Heart right ventricle (tissue), 16 donors: ENCODE measurements around the gene OXLD1. TPM values are rescaled to one million over a fixed set of nuclear protein-coding genes. Genes with fewer than 3 reads are reported as not detected.

Experiments used
- ATAC-seq, 8 donors: fragments of 200-7000 bp; cut with Tn5 transposase; one replicate each; pipeline ENCODE4 v1.9.1; 2020; ENCODE audit warnings: mild to moderate bottlenecking in 8 of 8, moderate library complexity in 8 of 8, moderate number of reproducible peaks in 1 of 8
- DNase-seq, 2 donors: peaks; one replicate each; pipeline ENCODE4 v3.0.0-alpha.2; 2020
- H3K27ac ChIP-seq, 10 donors: fragments of 200-600 bp; sonication (generic) in 2 of 10; one replicate each; pipeline versions ENCODE4 v1.5.0 to v1.8.0; 2020 to 2022; ENCODE audit warnings: mild to moderate bottlenecking in 3 of 10
- H3K27me3 ChIP-seq, 7 donors: fragments of 200-600 bp; one replicate each; pipeline ENCODE4 v1.8.0; 2021 to 2022; ENCODE audit warnings: mild to moderate bottlenecking in 2 of 7
- H3K36me3 ChIP-seq, 9 donors: fragments of 200-600 bp; sonication (generic) in 1 of 9; one replicate each; pipeline versions ENCODE4 v1.5.0 to v1.8.0; 2020 to 2022; ENCODE audit warnings: mild to moderate bottlenecking in 2 of 9
- H3K4me1 ChIP-seq, 9 donors: fragments of 200-600 bp; sonication (generic) in 1 of 9; one replicate each; pipeline versions ENCODE4 v1.5.0 to v1.8.0; 2020 to 2022; ENCODE audit warnings: mild to moderate bottlenecking in 4 of 9
- H3K4me3 ChIP-seq, 10 donors: fragments of 200-600 bp; sonication (generic) in 2 of 10; one replicate each; pipeline versions ENCODE4 v1.5.0 to v1.8.0; 2020 to 2022; ENCODE audit warnings: mild to moderate bottlenecking in 7 of 10, moderate library complexity in 2 of 10
- H3K9me3 ChIP-seq, 11 donors: fragments of 200-600 bp in 10 of 11; sonication (generic) in 2 of 11; one replicate each; pipeline versions ENCODE4 v1.5.0 to v1.8.0; 2013 to 2022; ENCODE audit warnings: mild to moderate bottlenecking in 2 of 11, control low read depth in 1 of 11, moderate library complexity in 1 of 11
- WGBS, 2 donors: extraction: QIAGEN DNeasy Blood & Tissue Kit; methylation state at CpG; one replicate each; pipeline ENCODE4 v1.1.7; 2013; ENCODE audit warnings: inconsistent platforms in 1 of 2; 5-methylcytosine and 5-hydroxymethylcytosine counted together
- intact Hi-C, 10 donors: fragments of 100-400 bp; cut with DNase I; formaldehyde crosslinking; loops; one replicate each; pipeline versions ENCODE4 v1.11.1 to v1.14.2; 2022
- polyA plus RNA-seq, 2 donors: library from polyadenylated mRNA; stranded (reverse); fragments of 200-250 nt; gene quantifications; one replicate each; pipeline ENCODE4 v1.2.3, GENCODE V29; 2013
- total RNA-seq, 10 donors: library from RNA; stranded (reverse); fragmentation: NEBNext Ultra II Directional in 3 of 10; extraction: Animal tissue kit (Norgen Biotek cat#: 25700) in 3 of 10; gene quantifications; one replicate each; pipeline versions ENCODE4 v1.2.1 to v1.2.4, GENCODE V29; 2021 to 2023
- TF ChIP-seq, protein P1 (sequence below), 9 donors: fragments of 200-600 bp; sonication (generic) in 2 of 9; IDR thresholded peaks; one replicate each; pipeline versions ENCODE4 v1.5.0 to v1.8.0; 2021 to 2022; ENCODE audit warnings: antibody characterized with exemption in 9 of 9, mild to moderate bottlenecking in 5 of 9, moderate library complexity in 1 of 9
- donor health status: Arrhythmogenic right ventricular cardiomyopathy.
- donor health status: ischemic (EF 13 %, LVEDD 7.1; RV severe dilation, severe dysfunction).
- donor health status: healthy with polysubstance abuse.
- donor health status: DM: no; HTN: yes; CAD: no.
- donor health status: DM: no; HTN: no; CAD: no.
- donor health status: ischemic (EF 25% LVEDD 6.9; RV normal size, moderate dysfunction).
- donor health status: ischemic (EF 25% LVEDD 5.7; RV mildly dilated, moderate dysfunction).
- donor health status: healthy.
- donor health status: DM: yes; HTN: yes; CAD: no.
- donor health status: Ischemic cardiomyopathy.
- donor health status: ischemic (EF 35%, LVEDD 5.7; RV mildly dilated, moderate dysfunction).
- donor health status: nonischemic (EF 11% LVEDD 7.7; RV severe dilation, severe dysfunction).
- donor health status: DM: yes; HTN: yes; CAD: no.
- donor health status: PGD.
- donor health status: ischemic (EF 29% LVEDD 5.4; RV normal size, mild dysfunction).
- donor health status: nonischemic (EF 23%, LVEDD 6.1; RV moderate dilation, normal function).

OXLD1 gene
- total and polyA plus RNA-seq, 12 donors: 12.6 to 51.8 (median 18.3) TPM

DNA sequence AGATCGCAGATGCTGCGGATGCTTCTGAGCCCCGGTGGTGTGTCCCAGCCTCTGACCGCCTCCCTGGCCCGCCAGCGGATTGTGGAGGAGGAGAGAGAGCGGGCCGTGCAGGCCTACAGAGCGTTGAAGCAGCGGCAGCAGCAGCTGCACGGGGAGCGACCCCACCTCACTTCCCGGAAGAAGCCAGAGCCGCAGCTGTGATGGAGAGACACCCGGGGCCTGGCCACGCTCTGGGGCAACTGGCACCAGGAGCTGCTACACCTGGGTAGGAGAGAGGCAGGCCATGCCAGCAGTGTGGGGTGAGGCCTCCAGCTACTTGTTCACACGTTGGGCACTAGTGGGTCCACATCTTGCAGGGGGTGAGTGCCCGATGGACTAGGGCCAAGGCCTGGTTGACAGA is 6.1 kb upstream of the OXLD1 start:
- TF ChIP-seq, protein P1, sequence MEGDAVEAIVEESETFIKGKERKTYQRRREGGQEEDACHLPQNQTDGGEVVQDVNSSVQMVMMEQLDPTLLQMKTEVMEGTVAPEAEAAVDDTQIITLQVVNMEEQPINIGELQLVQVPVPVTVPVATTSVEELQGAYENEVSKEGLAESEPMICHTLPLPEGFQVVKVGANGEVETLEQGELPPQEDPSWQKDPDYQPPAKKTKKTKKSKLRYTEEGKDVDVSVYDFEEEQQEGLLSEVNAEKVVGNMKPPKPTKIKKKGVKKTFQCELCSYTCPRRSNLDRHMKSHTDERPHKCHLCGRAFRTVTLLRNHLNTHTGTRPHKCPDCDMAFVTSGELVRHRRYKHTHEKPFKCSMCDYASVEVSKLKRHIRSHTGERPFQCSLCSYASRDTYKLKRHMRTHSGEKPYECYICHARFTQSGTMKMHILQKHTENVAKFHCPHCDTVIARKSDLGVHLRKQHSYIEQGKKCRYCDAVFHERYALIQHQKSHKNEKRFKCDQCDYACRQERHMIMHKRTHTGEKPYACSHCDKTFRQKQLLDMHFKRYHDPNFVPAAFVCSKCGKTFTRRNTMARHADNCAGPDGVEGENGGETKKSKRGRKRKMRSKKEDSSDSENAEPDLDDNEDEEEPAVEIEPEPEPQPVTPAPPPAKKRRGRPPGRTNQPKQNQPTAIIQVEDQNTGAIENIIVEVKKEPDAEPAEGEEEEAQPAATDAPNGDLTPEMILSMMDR (IDR thresholded peaks at IDR 0.05): no peak
- ATAC-seq: peak in 2 of 8 donors; percentile 4 to 12
- H3K27me3 ChIP-seq: no peaks in the 10 kb centered on the region
- H3K9me3 ChIP-seq: no peaks in the 10 kb centered on the region
- no peak for DNase-seq
- WGBS, 2 donors: 84 to 85% methylated on average over 18 of the region's 18 CpGs
- H3K4me1 ChIP-seq: peaks cover 0 to 15% (median 10%) of the 10 kb centered on the region in 9 donors
- intact Hi-C loops: no loop called here
- H3K27ac ChIP-seq: no peak overlapping the region
- no peak overlapping the region for H3K4me3 ChIP-seq
- H3K36me3 ChIP-seq: peaks cover 0 to 74% (median 6%) of the 10 kb centered on the region in 9 donors

DNA sequence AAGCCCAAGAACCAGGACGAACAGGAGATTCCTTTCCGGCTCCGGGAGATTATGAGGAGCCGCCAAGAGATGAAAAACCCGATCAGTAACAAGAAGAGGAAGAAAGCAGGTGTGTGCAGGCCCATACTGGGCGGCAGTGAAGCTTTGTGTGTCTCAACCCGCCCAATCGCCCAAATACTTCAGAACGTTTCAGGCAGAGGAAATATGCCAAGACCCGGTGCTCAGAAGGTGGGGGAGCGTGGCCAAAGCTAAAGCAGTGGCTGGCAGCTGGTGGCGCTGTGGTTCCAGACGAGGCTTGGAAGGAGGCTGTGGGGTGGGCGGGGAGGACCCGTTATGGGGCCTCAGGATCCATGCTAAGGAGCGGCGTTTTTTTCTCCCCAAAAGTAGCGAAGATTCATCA is 1.3 kb upstream of the OXLD1 start:
- TF ChIP-seq, protein P1 (IDR thresholded peaks at IDR 0.05): no peak
- 83 to 87% methylated on average over 18 of the region's 18 CpGs for WGBS, 2 donors

DNA sequence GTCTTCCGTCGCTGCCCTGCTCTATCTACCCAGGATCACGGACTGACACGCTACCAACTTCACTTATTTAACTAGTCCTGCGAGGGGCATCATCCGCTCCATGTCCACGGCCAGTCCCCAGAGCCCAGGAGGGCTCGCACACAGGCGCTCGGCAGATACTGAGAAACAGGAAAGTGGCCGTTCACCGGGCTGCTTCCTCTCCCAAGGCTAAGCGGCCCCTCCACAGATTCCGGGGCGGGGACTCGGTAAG is 388 bp downstream of the OXLD1 start:
- 0 to 1% methylated on average over 16 of the region's 16 CpGs for WGBS, 2 donors
- no peak for DNase-seq
- peaks cover 0 to 42% (median 0%) of the 10 kb centered on the region in 9 donors for H3K36me3 ChIP-seq
- intact Hi-C loops: loop anchor here in 2 of 10 donors (1.0 to 2.0 kb wide), 3 partner anchors 17 to 29 kb away; partner anchors contain the start of genes NPLOC4 (in 2 of the 2), TSPAN10 (in 2 of the 2) and ARL16 (in 1 of the 2)
- peaks cover 6 to 29% (median 24%) of the 10 kb centered on the region in 9 donors for H3K4me1 ChIP-seq
- H3K9me3 ChIP-seq: no peaks in the 10 kb centered on the region
- TF ChIP-seq, protein P1 (IDR thresholded peaks at IDR 0.05): no peak
- peak overlapping the region; percentile 30 to 97 (median 92) for H3K27ac ChIP-seq
- ATAC-seq: peak in 6 of 8 donors; percentile 6 to 51 (median 22)
- no peaks in the 10 kb centered on the region for H3K27me3 ChIP-seq
- H3K4me3 ChIP-seq: peak overlapping the region; percentile 71 to 99 (median 94)

More for the DNA sequence above, 1.3 kb upstream of the OXLD1 start:
- ATAC-seq (no peak), DNase-seq (no peak)
- intact Hi-C loops: loop anchor here in 1 of 10 donors (2.0 kb wide), 1 partner anchor 31 kb away; the partner anchor contains the start of genes NPLOC4 and TSPAN10
- Histone ChIP-seq H3K4me1 (peaks cover 6 to 29% (median 24%) of the 10 kb centered on the region in 9 donors), H3K36me3 (peaks cover 0 to 59% (median 3%) of the 10 kb centered on the region in 9 donors), H3K4me3 (peak overlapping the region in 2 of 10 donors; percentile 95 to 99), H3K9me3 (no peaks in the 10 kb centered on the region), H3K27me3 (no peaks in the 10 kb centered on the region), H3K27ac (no peak overlapping the region)

DNA sequence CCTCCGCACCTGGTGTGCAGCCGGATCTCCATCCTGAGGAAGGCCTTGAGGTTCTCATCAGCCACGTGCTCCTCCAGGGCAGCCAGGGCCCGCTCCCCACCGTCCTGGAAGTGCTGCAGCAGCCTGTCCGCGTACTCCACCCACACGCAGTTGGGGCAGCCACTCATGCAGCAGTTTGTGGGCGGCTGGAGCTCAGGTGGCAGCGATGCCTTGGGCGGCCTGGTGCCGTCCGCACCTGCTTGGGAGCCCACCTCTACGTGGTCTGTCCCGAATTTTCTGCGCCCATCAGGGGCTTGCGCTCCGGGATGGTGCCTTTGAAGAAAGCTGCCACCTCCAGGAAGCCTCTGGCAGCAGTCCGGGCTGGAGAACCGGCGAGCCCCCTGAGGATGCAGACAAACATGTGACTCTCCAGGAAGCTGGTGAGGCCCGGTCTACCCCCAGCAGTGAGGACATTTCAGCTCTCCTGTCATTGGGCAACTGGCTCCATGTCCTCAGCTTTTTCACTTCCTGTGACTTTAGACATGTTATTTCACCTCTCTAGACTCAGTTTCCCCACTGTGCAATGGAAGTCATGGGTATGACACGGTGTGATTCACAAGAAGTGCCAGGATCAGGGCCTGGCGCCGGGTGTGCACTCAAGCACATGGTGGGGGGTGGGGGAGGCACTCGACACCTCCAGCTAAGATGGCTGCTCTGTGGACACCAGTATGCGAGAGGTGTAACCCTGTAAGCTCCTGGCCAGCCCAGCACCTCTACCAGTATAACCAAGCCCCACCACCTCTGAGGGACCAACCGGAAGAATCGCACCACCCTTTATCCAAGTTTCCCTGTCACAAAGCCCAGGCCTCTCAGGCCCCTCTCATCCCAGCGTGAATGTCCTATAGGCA is 957 bp downstream of the OXLD1 start:
- no peaks in the 10 kb centered on the region for H3K27me3 ChIP-seq
- peak overlapping the region; percentile 71 to 99 (median 94) for H3K4me3 ChIP-seq
- WGBS, 2 donors: 61 to 65% methylated on average over 30 of the region's 30 CpGs
- H3K4me1 ChIP-seq: peaks cover 6 to 29% (median 24%) of the 10 kb centered on the region in 9 donors
- peaks cover 0 to 36% (median 0%) of the 10 kb centered on the region in 9 donors for H3K36me3 ChIP-seq
- peak overlapping the region; percentile 30 to 97 (median 92) for H3K27ac ChIP-seq
- TF ChIP-seq, protein P1 (IDR thresholded peaks at IDR 0.05): no peak
- peak in 6 of 8 donors; percentile 2 to 35 (median 7) for ATAC-seq
- intact Hi-C loops: loop anchor here in 2 of 10 donors (1.0 to 2.0 kb wide), 3 partner anchors 18 to 29 kb away; partner anchors contain the start of genes NPLOC4 (in 2 of the 2), TSPAN10 (in 2 of the 2) and ARL16 (in 1 of the 2)
- DNase-seq: no peak
- H3K9me3 ChIP-seq: no peaks in the 10 kb centered on the region
